Mesendoderm (in vitro differentiated cells): ENCODE measurements around the gene LAMB1.
A peak's percentile ranks its signal among the peaks of the same experiment; 100 is the strongest.

Experiments
- DNase-seq: peaks from one replicate; pipeline ENCODE4 v3.0.0; 2013
- H2AK5ac ChIP-seq: 2 replicates; pipeline ENCODE4 v1.6.1; 2013; ENCODE audit warnings: low read length, inconsistent platforms
- H2BK120ac ChIP-seq: 2 replicates; pipeline ENCODE4 v1.6.1; 2013; ENCODE audit warnings: low read depth, mild to moderate bottlenecking, low read length, moderate library complexity, mixed read lengths
- H2BK15ac ChIP-seq: replicated peaks from 2 replicates; pipeline ENCODE4 v1.6.1; 2013; ENCODE audit warnings: low read depth, mild to moderate bottlenecking, moderate library complexity
- H2BK5ac ChIP-seq: 2 replicates; pipeline ENCODE4 v1.6.1; 2013; ENCODE audit warnings: low read length, inconsistent platforms
- H3K18ac ChIP-seq: 2 replicates; pipeline ENCODE4 v1.6.1; 2013; ENCODE audit warnings: mild to moderate bottlenecking, low read length, mixed read lengths
- H3K23ac ChIP-seq: one replicate; pipeline ENCODE4 v1.6.1; 2013; ENCODE audit warnings: low read length
- H3K27ac ChIP-seq: 2 replicates; pipeline ENCODE4 v1.5.1; 2013; ENCODE audit warnings: low read depth, mild to moderate bottlenecking, inconsistent platforms, low read length, moderate library complexity
- H3K27me3 ChIP-seq: 2 replicates; pipeline ENCODE4 v1.6.1; 2013; ENCODE audit warnings: low read length, control low read depth, mild to moderate bottlenecking, inconsistent platforms; ENCODE audit not compliant: insufficient read depth, poor library complexity
- H3K36me3 ChIP-seq: 2 replicates; pipeline ENCODE4 v1.6.1; 2013; ENCODE audit warnings: low read length, inconsistent platforms; ENCODE audit not compliant: control insufficient read depth, insufficient read depth
- H3K4ac ChIP-seq: one replicate; pipeline ENCODE4 v1.6.1; 2013; ENCODE audit warnings: low read depth, mild to moderate bottlenecking, low read length, moderate library complexity
- H3K4me1 ChIP-seq: 2 replicates; pipeline ENCODE4 v1.6.1; 2013; ENCODE audit warnings: low read depth, low read length, inconsistent platforms; ENCODE audit not compliant: control insufficient read depth
- H3K4me2 ChIP-seq: 2 replicates; pipeline ENCODE4 v1.6.1; 2013; ENCODE audit warnings: low read length
- H3K4me3 ChIP-seq: 2 replicates; pipeline ENCODE4 v1.5.1; 2013; ENCODE audit warnings: mild to moderate bottlenecking, low read length
- H3K56ac ChIP-seq: one replicate; pipeline ENCODE4 v1.6.1; 2013; ENCODE audit warnings: low read length
- H3K79me1 ChIP-seq: 2 replicates; pipeline ENCODE4 v1.6.1; 2013; ENCODE audit warnings: low read length, inconsistent platforms
- H3K79me2 ChIP-seq: 2 replicates; pipeline ENCODE4 v1.6.1; 2013; ENCODE audit warnings: mild to moderate bottlenecking, low read length; ENCODE audit not compliant: control insufficient read depth, insufficient read depth
- H3K9ac ChIP-seq: 2 replicates; pipeline ENCODE4 v1.6.1; 2013; ENCODE audit warnings: low read length, inconsistent platforms
- H4K5ac ChIP-seq: one replicate; pipeline ENCODE4 v1.6.1; 2013; ENCODE audit warnings: low read length
- H4K8ac ChIP-seq: one replicate; pipeline ENCODE4 v1.6.1; 2013; ENCODE audit warnings: low read depth, mild to moderate bottlenecking, control low read depth, low read length, moderate library complexity
- WGBS: extraction: QIAGEN DNeasy Blood & Tissue Kit; methylation state at CpG from one replicate; pipeline ENCODE4 v1.1.7; 2013; ENCODE audit warnings: low lambda C conversion rate, missing lambda C conversion rate; ENCODE audit not compliant: insufficient coverage; ENCODE audit errors: extremely low coverage; 5-methylcytosine and 5-hydroxymethylcytosine counted together

The LAMB1 gene

DNA sequence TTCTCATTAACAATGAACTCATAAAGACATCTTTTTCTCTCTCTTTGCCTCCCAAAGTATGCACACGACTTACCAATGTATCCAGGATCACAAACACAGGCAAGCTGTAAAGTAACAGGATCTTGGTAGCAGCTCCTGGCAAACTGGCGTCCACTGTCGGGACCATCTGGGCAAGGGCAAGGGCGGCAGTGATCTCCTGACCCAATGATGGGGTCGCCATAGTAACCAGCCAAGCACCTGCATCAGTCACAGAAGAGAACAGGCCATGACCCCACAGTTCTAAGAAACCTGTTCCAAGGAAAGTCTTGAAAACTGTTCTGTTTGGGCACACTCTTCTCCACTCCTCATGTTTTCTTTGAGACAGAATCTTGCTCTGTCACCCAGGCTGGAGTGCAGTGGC lies 47.6 kb downstream of the LAMB1 start:
- Histone ChIP-seq H3K27ac (no peak overlapping the region), H4K5ac (no peak overlapping the region), H3K4me2 (no peak overlapping the region), H4K8ac (no peak overlapping the region), H3K18ac (no peak overlapping the region), H3K36me3 (peaks cover 3% of the 10 kb centered on the region), H2AK5ac (no peak overlapping the region), H3K79me2 (no peaks in the 10 kb centered on the region), H3K4me3 (no peak overlapping the region), H2BK15ac (no peak overlapping the region), H3K9ac (no peak overlapping the region), H2BK120ac (no peak overlapping the region), H3K27me3 (no peaks in the 10 kb centered on the region), H3K56ac (no peak overlapping the region), H3K4me1 (peaks cover 5% of the 10 kb centered on the region), H3K79me1 (no peaks in the 10 kb centered on the region), H3K23ac (no peak overlapping the region), H2BK5ac (no peak overlapping the region), H3K4ac (no peak overlapping the region)
- no peak for DNase-seq
- WGBS = no CpG with 5 or more reads among the region's 5 CpGs

DNA sequence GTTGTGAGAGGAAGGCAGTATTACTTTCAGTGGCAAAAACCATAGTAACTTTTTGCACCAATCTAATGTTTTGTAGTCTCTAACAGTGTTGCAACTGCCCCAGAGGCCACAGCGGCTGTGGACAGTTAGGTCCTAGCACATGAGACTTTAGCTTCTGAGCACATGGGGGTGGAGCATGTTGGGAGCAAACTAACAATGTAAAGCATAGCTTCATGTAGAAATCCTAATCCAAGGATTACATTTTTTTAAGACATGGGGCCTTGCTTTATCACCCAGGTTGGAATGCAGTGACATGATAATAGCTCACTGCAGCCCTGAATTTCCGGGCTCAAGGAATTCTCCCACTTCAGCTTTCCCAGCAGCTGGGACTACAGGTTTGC lies 49.0 kb downstream of the LAMB1 start:
- Histone ChIP-seq H2BK120ac (no peak overlapping the region), H3K4ac (no peak overlapping the region), H3K4me2 (no peak overlapping the region), H3K18ac (no peak overlapping the region), H4K5ac (no peak overlapping the region), H3K4me3 (no peak overlapping the region), H3K9ac (no peak overlapping the region), H3K27me3 (no peaks in the 10 kb centered on the region), H2BK15ac (no peak overlapping the region), H2AK5ac (no peak overlapping the region), H3K36me3 (peaks cover 3% of the 10 kb centered on the region), H2BK5ac (no peak overlapping the region), H3K56ac (no peak overlapping the region), H3K27ac (no peak overlapping the region), H3K79me1 (no peaks in the 10 kb centered on the region), H3K4me1 (peaks cover 5% of the 10 kb centered on the region), H3K79me2 (no peaks in the 10 kb centered on the region), H4K8ac (no peak overlapping the region), H3K23ac (no peak overlapping the region)
- WGBS = no CpG with 5 or more reads among the region's 2 CpGs
- no peak for DNase-seq

DNA sequence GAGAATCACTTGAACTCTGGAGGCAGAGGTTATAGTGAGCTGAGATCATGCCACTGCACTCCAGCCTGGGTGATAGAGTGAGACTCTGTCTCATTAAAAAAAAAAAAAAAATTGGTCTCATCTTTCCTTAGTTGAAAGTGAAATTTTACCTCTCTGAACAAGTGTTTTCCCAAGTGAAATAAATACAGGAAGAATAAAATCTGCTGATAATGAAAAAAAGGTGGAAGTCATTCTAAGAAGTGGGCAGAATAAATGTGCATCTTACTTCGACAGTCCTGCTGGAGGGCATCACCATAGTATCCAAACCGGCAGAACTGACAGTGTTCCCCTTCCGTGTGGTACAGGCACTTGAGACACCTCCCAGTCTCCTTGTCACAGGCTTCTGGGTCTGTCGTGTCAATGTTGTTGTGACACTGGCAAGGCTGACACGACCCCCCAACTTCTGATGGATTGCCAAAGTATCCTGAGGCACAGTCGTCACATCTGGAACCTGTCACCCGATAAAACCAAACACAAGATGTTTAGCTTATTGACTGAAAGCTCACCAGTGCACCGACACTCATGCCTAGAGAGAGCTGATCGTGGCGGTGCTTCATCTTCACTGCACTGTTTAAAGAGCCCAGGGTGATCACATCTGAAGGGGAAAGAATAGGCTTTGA lies 49.6 kb downstream of the LAMB1 start:
- H3K23ac ChIP-seq = no peak overlapping the region
- H2AK5ac ChIP-seq = no peak overlapping the region
- H3K79me2 ChIP-seq = no peaks in the 10 kb centered on the region
- H2BK15ac ChIP-seq = no peak overlapping the region
- no peak overlapping the region for H3K4me2 ChIP-seq
- no CpG with 5 or more reads among the region's 10 CpGs for WGBS
- no peak overlapping the region for H3K9ac ChIP-seq
- no peak overlapping the region for H3K56ac ChIP-seq
- H2BK5ac ChIP-seq = no peak overlapping the region
- peaks cover 3% of the 10 kb centered on the region for H3K36me3 ChIP-seq
- no peak overlapping the region for H3K18ac ChIP-seq
- no peaks in the 10 kb centered on the region for H3K27me3 ChIP-seq
- no peak for DNase-seq
- H3K4me1 ChIP-seq = peaks cover 5% of the 10 kb centered on the region
- no peak overlapping the region for H4K8ac ChIP-seq
- no peak overlapping the region for H2BK120ac ChIP-seq
- H3K4me3 ChIP-seq = no peak overlapping the region
- no peak overlapping the region for H4K5ac ChIP-seq
- no peak overlapping the region for H3K4ac ChIP-seq
- H3K27ac ChIP-seq = no peak overlapping the region
- H3K79me1 ChIP-seq = no peaks in the 10 kb centered on the region

DNA sequence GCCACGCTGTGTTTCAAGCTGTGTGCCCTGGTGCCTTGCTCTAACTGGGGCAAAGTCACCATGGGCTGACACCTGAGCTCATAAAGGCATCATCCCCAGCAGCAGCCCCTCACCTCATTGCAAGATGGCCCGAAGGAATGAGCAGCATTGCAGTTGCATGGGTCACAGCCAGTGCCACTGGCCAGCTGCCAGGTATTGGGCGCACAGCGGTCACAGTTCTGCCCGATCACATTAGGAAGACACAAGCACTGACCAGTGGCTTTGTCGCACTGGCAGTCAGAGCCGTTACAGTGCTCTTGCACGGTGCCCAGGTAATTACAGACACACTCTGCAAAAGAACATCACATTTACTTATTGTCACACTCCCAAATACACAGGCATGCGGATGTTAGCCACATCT lies 51.1 kb downstream of the LAMB1 start:
- Histone ChIP-seq H2AK5ac (no peak overlapping the region), H3K18ac (no peak overlapping the region), H3K79me2 (no peaks in the 10 kb centered on the region), H2BK120ac (no peak overlapping the region), H3K9ac (no peak overlapping the region), H3K4me2 (no peak overlapping the region), H3K23ac (peak overlapping the region; percentile 37), H3K79me1 (no peaks in the 10 kb centered on the region), H3K4me3 (no peak overlapping the region), H4K8ac (no peak overlapping the region), H2BK5ac (peak overlapping the region; percentile 9), H3K4me1 (peaks cover 5% of the 10 kb centered on the region), H3K4ac (no peak overlapping the region), H3K36me3 (peaks cover 3% of the 10 kb centered on the region), H4K5ac (no peak overlapping the region), H3K27me3 (no peaks in the 10 kb centered on the region), H3K27ac (no peak overlapping the region), H2BK15ac (no peak overlapping the region), H3K56ac (peak overlapping the region; percentile 63)
- no CpG with 5 or more reads among the region's 9 CpGs for WGBS
- no peak for DNase-seq

DNA sequence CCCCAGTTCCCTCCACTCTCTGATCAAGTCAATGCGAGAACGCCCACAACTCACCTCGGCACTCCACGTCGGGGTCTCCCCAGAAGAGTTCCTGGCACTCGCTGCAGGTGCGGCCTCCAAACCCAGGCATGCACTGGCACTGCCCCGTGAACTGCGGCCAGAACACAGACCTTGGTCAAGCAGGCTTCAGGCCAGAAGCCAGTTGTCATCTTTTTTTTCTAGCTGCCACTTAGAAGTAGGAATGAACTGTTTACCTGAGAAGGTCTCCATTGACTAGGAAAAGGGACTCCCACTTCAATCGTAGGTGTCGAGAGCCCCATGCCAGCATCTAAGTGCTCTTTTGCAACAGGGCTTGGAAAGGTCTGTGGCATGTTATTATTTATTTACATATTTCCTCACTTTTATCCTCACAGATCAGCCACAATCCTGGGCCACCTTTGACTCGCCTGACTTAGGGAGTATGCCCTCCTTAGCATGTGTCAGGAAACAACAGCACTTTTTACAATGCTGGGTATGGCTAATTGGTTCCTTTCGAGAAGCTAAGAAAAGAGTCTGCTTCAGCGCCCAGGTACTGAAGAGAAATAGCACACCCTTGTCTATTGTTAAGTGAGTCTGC lies 51.7 kb downstream of the LAMB1 start:
- H3K23ac ChIP-seq = no peak overlapping the region
- H3K79me1 ChIP-seq = no peaks in the 10 kb centered on the region
- peaks cover 3% of the 10 kb centered on the region for H3K36me3 ChIP-seq
- H3K9ac ChIP-seq = no peak overlapping the region
- H2AK5ac ChIP-seq = no peak overlapping the region
- no peak overlapping the region for H3K4me2 ChIP-seq
- no peak overlapping the region for H3K4ac ChIP-seq
- no CpG with 5 or more reads among the region's 14 CpGs for WGBS
- H3K27me3 ChIP-seq = no peaks in the 10 kb centered on the region
- DNase-seq = no peak
- peak overlapping the region; percentile 51 for H2BK120ac ChIP-seq
- H3K27ac ChIP-seq = no peak overlapping the region
- no peak overlapping the region for H2BK5ac ChIP-seq
- H3K79me2 ChIP-seq = no peaks in the 10 kb centered on the region
- no peak overlapping the region for H3K18ac ChIP-seq
- no peak overlapping the region for H4K5ac ChIP-seq
- peaks cover 5% of the 10 kb centered on the region for H3K4me1 ChIP-seq
- H3K56ac ChIP-seq = no peak overlapping the region
- no peak overlapping the region for H4K8ac ChIP-seq
- H2BK15ac ChIP-seq = no peak overlapping the region
- H3K4me3 ChIP-seq = no peak overlapping the region
